ENCODE measurements around the gene PRDM16. TPM values are rescaled to one million over a fixed set of nuclear protein-coding genes. Genes with fewer than 3 reads are reported as not detected.
A peak's percentile ranks its signal among the peaks of the same experiment; 100 is the strongest.

PRDM16 gene
- total and polyA plus RNA-seq, 2 of the 13 experiments (the other 11 are each of a cell fraction or from before 2014, with no cell fraction given): 0.15 to 0.81 TPM

DNA sequence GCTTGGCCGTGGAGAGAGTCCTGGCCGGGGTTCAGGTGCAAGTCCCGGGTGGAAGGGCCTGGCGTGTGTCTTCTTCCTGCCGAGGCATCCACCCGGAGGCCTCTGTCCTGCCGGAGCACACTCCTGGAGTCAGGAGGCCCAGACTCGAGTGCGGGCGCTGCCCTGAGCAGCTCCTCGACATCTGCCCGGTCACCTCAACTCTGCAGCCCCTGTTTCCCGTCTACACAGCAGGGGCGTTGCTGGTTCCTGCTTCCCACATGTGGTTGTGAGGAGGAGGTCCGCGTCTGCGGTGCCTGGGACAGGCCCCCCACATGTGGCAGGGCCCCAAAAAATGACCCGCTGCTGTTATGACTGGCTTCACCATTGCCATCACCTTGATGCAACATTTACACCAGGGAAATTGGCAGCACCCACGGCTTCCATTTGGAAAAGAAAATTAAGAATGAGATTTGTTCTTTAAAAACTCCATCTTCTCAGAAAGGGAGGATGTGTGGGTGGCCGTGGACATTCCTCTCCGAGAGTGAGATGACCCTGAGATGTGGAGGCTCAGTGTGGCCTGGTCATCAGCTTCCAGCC, 169.8 kb downstream of the PRDM16 start (continued):
- TF ChIP-seq ZBTB38 (CRISPR knock-in tag; IDR thresholded peaks at IDR 0.05): peak; percentile 94
- TF ChIP-seq, protein P1, sequence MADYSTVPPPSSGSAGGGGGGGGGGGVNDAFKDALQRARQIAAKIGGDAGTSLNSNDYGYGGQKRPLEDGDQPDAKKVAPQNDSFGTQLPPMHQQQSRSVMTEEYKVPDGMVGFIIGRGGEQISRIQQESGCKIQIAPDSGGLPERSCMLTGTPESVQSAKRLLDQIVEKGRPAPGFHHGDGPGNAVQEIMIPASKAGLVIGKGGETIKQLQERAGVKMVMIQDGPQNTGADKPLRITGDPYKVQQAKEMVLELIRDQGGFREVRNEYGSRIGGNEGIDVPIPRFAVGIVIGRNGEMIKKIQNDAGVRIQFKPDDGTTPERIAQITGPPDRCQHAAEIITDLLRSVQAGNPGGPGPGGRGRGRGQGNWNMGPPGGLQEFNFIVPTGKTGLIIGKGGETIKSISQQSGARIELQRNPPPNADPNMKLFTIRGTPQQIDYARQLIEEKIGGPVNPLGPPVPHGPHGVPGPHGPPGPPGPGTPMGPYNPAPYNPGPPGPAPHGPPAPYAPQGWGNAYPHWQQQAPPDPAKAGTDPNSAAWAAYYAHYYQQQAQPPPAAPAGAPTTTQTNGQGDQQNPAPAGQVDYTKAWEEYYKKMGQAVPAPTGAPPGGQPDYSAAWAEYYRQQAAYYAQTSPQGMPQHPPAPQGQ (CRISPR knock-in tag; IDR thresholded peaks at IDR 0.05; ENCODE audit: borderline replicate concordance): no peak
- TF ChIP-seq, protein P2, sequence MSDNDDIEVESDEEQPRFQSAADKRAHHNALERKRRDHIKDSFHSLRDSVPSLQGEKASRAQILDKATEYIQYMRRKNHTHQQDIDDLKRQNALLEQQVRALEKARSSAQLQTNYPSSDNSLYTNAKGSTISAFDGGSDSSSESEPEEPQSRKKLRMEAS (IDR thresholded peaks at IDR 0.05): 0 out of 2 replicates have a peak, but pooled peaks have one; percentile 30
- TF ChIP-seq SNAI1 (CRISPR knock-in tag; IDR thresholded peaks at IDR 0.05; ENCODE audit: borderline replicate concordance): no peak
- no peak for TF ChIP-seq NFE2L1 (CRISPR knock-in tag; IDR thresholded peaks at IDR 0.05; ENCODE audit: borderline replicate concordance)
- no peak for TF ChIP-seq STAG1 (CRISPR knock-in tag; IDR thresholded peaks at IDR 0.05)
- no peak for TF ChIP-seq LCORL (IDR thresholded peaks at IDR 0.05)
- TF ChIP-seq LCORL (CRISPR knock-in tag; IDR thresholded peaks at IDR 0.05): no peak
- 0 out of 2 replicates have a peak, but pooled peaks have one; percentile 6 for TF ChIP-seq ZNF124 (CRISPR knock-in tag; IDR thresholded peaks at IDR 0.05)
- no peak for TF ChIP-seq KDM1A (CRISPR knock-in tag; IDR thresholded peaks at IDR 0.05)
- TF ChIP-seq POLR2A (IDR thresholded peaks at IDR 0.05; ENCODE audit: insufficient read depth in 1 of 2, low read depth in 2 of 2, low read length in 2 of 2): 0 out of 4 replicates have a peak, but pooled peaks of 1 of the 2 experiments have one; percentile 25
- TF ChIP-seq ZFX (CRISPR knock-in tag; IDR thresholded peaks at IDR 0.05; ENCODE audit: low read depth): 0 out of 2 replicates have a peak, but pooled peaks have one; percentile 29
- TF ChIP-seq FOXM1 (CRISPR knock-in tag; IDR thresholded peaks at IDR 0.05): no peak
- TF ChIP-seq, protein P3, sequence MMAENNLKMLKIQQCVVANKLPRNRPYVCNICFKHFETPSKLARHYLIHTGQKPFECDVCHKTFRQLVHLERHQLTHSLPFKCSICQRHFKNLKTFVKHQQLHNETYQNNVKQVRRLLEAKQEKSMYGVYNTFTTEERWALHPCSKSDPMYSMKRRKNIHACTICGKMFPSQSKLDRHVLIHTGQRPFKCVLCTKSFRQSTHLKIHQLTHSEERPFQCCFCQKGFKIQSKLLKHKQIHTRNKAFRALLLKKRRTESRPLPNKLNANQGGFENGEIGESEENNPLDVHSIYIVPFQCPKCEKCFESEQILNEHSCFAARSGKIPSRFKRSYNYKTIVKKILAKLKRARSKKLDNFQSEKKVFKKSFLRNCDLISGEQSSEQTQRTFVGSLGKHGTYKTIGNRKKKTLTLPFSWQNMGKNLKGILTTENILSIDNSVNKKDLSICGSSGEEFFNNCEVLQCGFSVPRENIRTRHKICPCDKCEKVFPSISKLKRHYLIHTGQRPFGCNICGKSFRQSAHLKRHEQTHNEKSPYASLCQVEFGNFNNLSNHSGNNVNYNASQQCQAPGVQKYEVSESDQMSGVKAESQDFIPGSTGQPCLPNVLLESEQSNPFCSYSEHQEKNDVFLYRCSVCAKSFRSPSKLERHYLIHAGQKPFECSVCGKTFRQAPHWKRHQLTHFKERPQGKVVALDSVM (CRISPR knock-in tag; IDR thresholded peaks at IDR 0.05): no peak
- TF ChIP-seq, protein P4, sequence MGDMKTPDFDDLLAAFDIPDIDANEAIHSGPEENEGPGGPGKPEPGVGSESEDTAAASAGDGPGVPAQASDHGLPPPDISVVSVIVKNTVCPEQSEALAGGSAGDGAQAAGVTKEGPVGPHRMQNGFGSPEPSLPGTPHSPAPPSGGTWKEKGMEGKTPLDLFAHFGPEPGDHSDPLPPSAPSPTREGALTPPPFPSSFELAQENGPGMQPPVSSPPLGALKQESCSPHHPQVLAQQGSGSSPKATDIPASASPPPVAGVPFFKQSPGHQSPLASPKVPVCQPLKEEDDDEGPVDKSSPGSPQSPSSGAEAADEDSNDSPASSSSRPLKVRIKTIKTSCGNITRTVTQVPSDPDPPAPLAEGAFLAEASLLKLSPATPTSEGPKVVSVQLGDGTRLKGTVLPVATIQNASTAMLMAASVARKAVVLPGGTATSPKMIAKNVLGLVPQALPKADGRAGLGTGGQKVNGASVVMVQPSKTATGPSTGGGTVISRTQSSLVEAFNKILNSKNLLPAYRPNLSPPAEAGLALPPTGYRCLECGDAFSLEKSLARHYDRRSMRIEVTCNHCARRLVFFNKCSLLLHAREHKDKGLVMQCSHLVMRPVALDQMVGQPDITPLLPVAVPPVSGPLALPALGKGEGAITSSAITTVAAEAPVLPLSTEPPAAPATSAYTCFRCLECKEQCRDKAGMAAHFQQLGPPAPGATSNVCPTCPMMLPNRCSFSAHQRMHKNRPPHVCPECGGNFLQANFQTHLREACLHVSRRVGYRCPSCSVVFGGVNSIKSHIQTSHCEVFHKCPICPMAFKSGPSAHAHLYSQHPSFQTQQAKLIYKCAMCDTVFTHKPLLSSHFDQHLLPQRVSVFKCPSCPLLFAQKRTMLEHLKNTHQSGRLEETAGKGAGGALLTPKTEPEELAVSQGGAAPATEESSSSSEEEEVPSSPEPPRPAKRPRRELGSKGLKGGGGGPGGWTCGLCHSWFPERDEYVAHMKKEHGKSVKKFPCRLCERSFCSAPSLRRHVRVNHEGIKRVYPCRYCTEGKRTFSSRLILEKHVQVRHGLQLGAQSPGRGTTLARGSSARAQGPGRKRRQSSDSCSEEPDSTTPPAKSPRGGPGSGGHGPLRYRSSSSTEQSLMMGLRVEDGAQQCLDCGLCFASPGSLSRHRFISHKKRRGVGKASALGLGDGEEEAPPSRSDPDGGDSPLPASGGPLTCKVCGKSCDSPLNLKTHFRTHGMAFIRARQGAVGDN (CRISPR knock-in tag; IDR thresholded peaks at IDR 0.05): peak; percentile 40; the same call in 1 of the 2 replicates
- TF ChIP-seq FOXO1 (CRISPR knock-in tag; IDR thresholded peaks at IDR 0.05): no peak
- TF ChIP-seq ARNT2 (CRISPR knock-in tag; IDR thresholded peaks at IDR 0.05; ENCODE audit: low read depth): no peak
- TF ChIP-seq PHF21A (CRISPR knock-in tag; IDR thresholded peaks at IDR 0.05): no peak
- 0 out of 2 replicates have a peak, but pooled peaks have one; percentile 34 for TF ChIP-seq HNRNPL (IDR thresholded peaks at IDR 0.05; ENCODE audit: low read depth, low read length)
- TF ChIP-seq, protein P5, sequence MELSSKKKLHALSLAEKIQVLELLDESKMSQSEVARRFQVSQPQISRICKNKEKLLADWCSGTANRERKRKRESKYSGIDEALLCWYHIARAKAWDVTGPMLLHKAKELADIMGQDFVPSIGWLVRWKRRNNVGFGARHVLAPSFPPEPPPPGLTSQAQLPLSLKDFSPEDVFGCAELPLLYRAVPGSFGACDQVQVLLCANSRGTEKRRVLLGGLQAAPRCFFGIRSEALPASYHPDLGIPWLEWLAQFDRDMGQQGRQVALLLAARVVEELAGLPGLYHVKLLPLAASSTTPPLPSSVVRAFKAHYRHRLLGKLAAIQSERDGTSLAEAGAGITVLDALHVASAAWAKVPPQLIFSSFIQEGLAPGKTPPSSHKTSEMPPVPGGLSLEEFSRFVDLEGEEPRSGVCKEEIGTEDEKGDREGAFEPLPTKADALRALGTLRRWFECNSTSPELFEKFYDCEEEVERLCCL (CRISPR knock-in tag; IDR thresholded peaks at IDR 0.05; ENCODE audit: borderline replicate concordance): no peak
- no peak for TF ChIP-seq WIZ (CRISPR knock-in tag; IDR thresholded peaks at IDR 0.05)
